NT2/D1 (cell line): Measurements from ENCODE around the gene ASXL1.

Experiments
- YY1 ChIP-seq: IDR thresholded peaks from 2 replicates; pipeline ENCODE4 v1.6.1; 2011; ENCODE audit not compliant: insufficient read length, insufficient read depth
- ZNF274 ChIP-seq: IDR thresholded peaks from 2 replicates; pipeline ENCODE4 v1.6.1; 2011; ENCODE audit warnings: mild to moderate bottlenecking, low read depth, low read length

- TF ChIP-seq YY1 (no peak), ZNF274 (no peak)
These were observed 125.5 kb downstream of the ASXL1 start for GRCh38 chr20:32483351-32484224.
